ENCODE data around the gene GMDS. TPM values are rescaled to one million over a fixed set of nuclear protein-coding genes. Genes with fewer than 3 reads are reported as not detected.

GMDS gene
- total and polyA plus RNA-seq, 7 donors, result 2.8 to 6.6 (median 4.7) TPM

GRCh38 chr6:1584146-1584545, 661.3 kb downstream of the GMDS start:
- 72 to 93% (median 82%) methylated on average over 5 of the region's 5 CpGs for whole genome bisulfite sequencing, 3 donors
- ATAC-seq (no peak), DNase-seq (no peak)
- Histone ChIP-seq H3K4me3 (no peak overlapping the region), H3K9me3 (no peaks in the 10 kb centered on the region), H3K4me1 (no peaks in the 10 kb centered on the region), H3K27me3 (ENCODE audit: insufficient read depth in 3 of 3, low read length in 2 of 3) (no peaks in the 10 kb centered on the region), H3K27ac (no peak overlapping the region), H3K36me3 (ENCODE audit: insufficient read depth in 1 of 2, low read depth in 1 of 2) (no peaks in the 10 kb centered on the region)
- intact Hi-C loops (cut with DNase I), result no loop called here
- TF ChIP-seq CTCF (IDR thresholded peaks at IDR 0.05), result no peak

- 87 to 92% (median 90%) methylated on average over 30 to 31 of the region's 31 CpGs for WGBS, 3 donors
- no peak for TF ChIP-seq CTCF (IDR thresholded peaks at IDR 0.05)
- H3K4me1 ChIP-seq, result no peaks in the 10 kb centered on the region
- ATAC-seq (no peak), DNase-seq (no peak)
- intact Hi-C loops (cut with DNase I), result no loop called here
- H3K4me3 ChIP-seq, result no peak overlapping the region
- H3K27ac ChIP-seq, result no peak overlapping the region
- no peaks in the 10 kb centered on the region for H3K36me3 ChIP-seq (ENCODE audit: insufficient read depth in 1 of 2, low read depth in 1 of 2)
- H3K9me3 ChIP-seq, result no peaks in the 10 kb centered on the region
- H3K27me3 ChIP-seq (ENCODE audit: insufficient read depth in 3 of 3, low read length in 2 of 3), result no peaks in the 10 kb centered on the region
These were observed 664.0 kb downstream of the GMDS start for GRCh38 chr6:1581120-1581991.

GRCh38 chr6:1580585-1580984, 664.8 kb downstream of the GMDS start:
- no peak overlapping the region for H3K4me3 ChIP-seq
- no peak for TF ChIP-seq CTCF (IDR thresholded peaks at IDR 0.05)
- 83 to 88% (median 87%) methylated on average over 9 of the region's 9 CpGs for WGBS, 3 donors
- H3K27ac ChIP-seq, result no peak overlapping the region
- ATAC-seq (no peak), DNase-seq (no peak)
- H3K36me3 ChIP-seq (ENCODE audit: insufficient read depth in 1 of 2, low read depth in 1 of 2), result no peaks in the 10 kb centered on the region
- no peaks in the 10 kb centered on the region for H3K9me3 ChIP-seq
- no peaks in the 10 kb centered on the region for H3K27me3 ChIP-seq (ENCODE audit: insufficient read depth in 3 of 3, low read length in 2 of 3)
- H3K4me1 ChIP-seq, result no peaks in the 10 kb centered on the region
- intact Hi-C loops (cut with DNase I), result no loop called here

- 91 to 94% (median 93%) methylated on average over 6 of the region's 6 CpGs for WGBS, 3 donors
- DNase-seq (no peak), ATAC-seq (no peak)
- intact Hi-C loops (cut with DNase I), result no loop called here
- Histone ChIP-seq H3K4me1 (no peaks in the 10 kb centered on the region), H3K9me3 (no peaks in the 10 kb centered on the region), H3K27me3 (ENCODE audit: insufficient read depth in 3 of 3, low read length in 2 of 3) (no peaks in the 10 kb centered on the region), H3K36me3 (ENCODE audit: insufficient read depth in 1 of 2, low read depth in 1 of 2) (no peaks in the 10 kb centered on the region), H3K27ac (no peak overlapping the region), H3K4me3 (no peak overlapping the region)
- TF ChIP-seq CTCF (IDR thresholded peaks at IDR 0.05), result no peak
These were observed 665.3 kb downstream of the GMDS start for GRCh38 chr6:1580109-1580508.

- H3K27me3 ChIP-seq (ENCODE audit: insufficient read depth in 3 of 3, low read length in 2 of 3), result no peaks in the 10 kb centered on the region
- DNase-seq, result no peak
- no peaks in the 10 kb centered on the region for H3K36me3 ChIP-seq (ENCODE audit: insufficient read depth in 1 of 2, low read depth in 1 of 2)
- intact Hi-C loops (cut with DNase I), result no loop called here
- no peak for TF ChIP-seq CTCF (IDR thresholded peaks at IDR 0.05)
- no peak overlapping the region for H3K27ac ChIP-seq
- no peak overlapping the region for H3K4me3 ChIP-seq
- no peaks in the 10 kb centered on the region for H3K4me1 ChIP-seq
- WGBS, 3 donors, result 83 to 90% (median 83%) methylated on average over 5 of the region's 5 CpGs
- ATAC-seq, result no peak
- H3K9me3 ChIP-seq, result no peaks in the 10 kb centered on the region
These were observed 666.3 kb downstream of the GMDS start for GRCh38 chr6:1579096-1579495.

Data from psoas muscle (tissue), 8 donors.